ENCODE data around the gene DISC1.
"Not testable (repeated sequence)": the region's sequence is repeated elsewhere in the genome, so short reads cannot be mapped to it uniquely, and the experiment has no call there.

- TF ChIP-seq CTCF, POLR2A (IDR thresholded peaks at IDR 0.05): not testable (repeated sequence)
Observed at GRCh38 chr1:231636922-231637321, 10.3 kb downstream of the DISC1 start.
